Measurements from ENCODE around the gene LALBA.
"Not testable (repeated sequence)": the region's sequence is repeated elsewhere in the genome, so short reads cannot be mapped to it uniquely, and the experiment has no call there.

The LALBA gene

GRCh38 chr12:48569946-48570345 is at the start of gene LALBA:
Gene LALBA, minus strand, starts transcription at chr12:48570046. Its CDS starts 26 bp downstream, at chr12:48570020.
- no peak for DNase-seq

GRCh38 chr12:48618541-48618940 is 48.7 kb upstream of the LALBA start:
- peak; percentile 84 for DNase-seq

- no peak for DNase-seq
Measured at GRCh38 chr12:48615681-48616080, 45.8 kb upstream of the LALBA start.

GRCh38 chr12:48613321-48613720 is 43.5 kb upstream of the LALBA start:
- DNase-seq: no peak

- DNase-seq: no peak
Measured at GRCh38 chr12:48602192-48602989, 32.5 kb upstream of the LALBA start.

GRCh38 chr12:48601013-48601756 is 31.3 kb upstream of the LALBA start:
- DNase-seq: no peak

GRCh38 chr12:48600552-48600951 is 30.7 kb upstream of the LALBA start:
- no peak for DNase-seq

- no peak for DNase-seq
Measured at GRCh38 chr12:48592591-48593086, 22.8 kb upstream of the LALBA start.

- no peak for DNase-seq
Measured at GRCh38 chr12:48586361-48586760, 16.5 kb upstream of the LALBA start.

GRCh38 chr12:48583728-48584127 is 13.9 kb upstream of the LALBA start:
- no peak for DNase-seq

GRCh38 chr12:48580831-48581230 is 11.0 kb upstream of the LALBA start:
- no peak for DNase-seq

- DNase-seq: no peak
Measured at GRCh38 chr12:48572326-48572725, 2.5 kb upstream of the LALBA start.

GRCh38 chr12:48567731-48568130 is 2.1 kb downstream of the LALBA start:
- no peak for DNase-seq

GRCh38 chr12:48557919-48558318 is 11.9 kb downstream of the LALBA start:
- DNase-seq: no peak

GRCh38 chr12:48556631-48557030 is 13.2 kb downstream of the LALBA start:
- no peak for DNase-seq

GRCh38 chr12:48553666-48554343 is 16.0 kb downstream of the LALBA start:
- DNase-seq: not testable (repeated sequence)

- not testable (repeated sequence) for DNase-seq
Measured at GRCh38 chr12:48551636-48552035, 18.2 kb downstream of the LALBA start.

- not testable (repeated sequence) for DNase-seq
Measured at GRCh38 chr12:48547012-48547411, 22.8 kb downstream of the LALBA start.

GRCh38 chr12:48545833-48546469 is 23.9 kb downstream of the LALBA start:
- no peak for DNase-seq

- peak; percentile 74 for DNase-seq
Measured at GRCh38 chr12:48542300-48542928, 27.4 kb downstream of the LALBA start.

- no peak for DNase-seq
Measured at GRCh38 chr12:48536602-48537001, 33.2 kb downstream of the LALBA start.

GRCh38 chr12:48532601-48533000 is 37.2 kb downstream of the LALBA start:
- DNase-seq: no peak
